GM21381 (cell line): ENCODE measurements around the gene CNTNAP2.

Experiments
- ATAC-seq: cut with Tn5 transposase; IDR thresholded peaks from one replicate; pipeline ENCODE4 v1.9.1; 2021; ENCODE audit warnings: mild to moderate bottlenecking, moderate library complexity; ENCODE audit not compliant: unreplicated experiment

CNTNAP2 gene

GRCh38 chr7:146285418-146285817, 168.8 kb downstream of the CNTNAP2 start:
- no peak for ATAC-seq

GRCh38 chr7:146290746-146291145, 174.1 kb downstream of the CNTNAP2 start:
- no peak for ATAC-seq

DNA sequence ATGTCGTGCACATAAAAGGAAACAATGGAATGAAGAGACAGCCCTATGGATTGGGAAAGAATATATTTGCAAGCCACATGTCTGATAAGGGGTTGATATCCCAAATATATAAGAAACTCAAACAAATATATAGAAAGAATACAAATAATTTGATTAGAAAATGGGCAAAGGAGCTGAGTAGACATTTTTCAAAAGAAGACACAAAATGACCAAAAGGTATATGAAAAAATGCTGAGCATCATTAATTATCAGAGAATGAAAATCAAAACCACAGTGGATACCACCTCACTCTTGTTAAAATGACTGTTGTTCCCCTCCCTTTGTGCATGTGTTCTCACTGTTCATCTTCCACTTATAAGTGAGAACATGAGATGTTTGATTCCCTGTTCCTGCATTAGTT, 175.3 kb downstream of the CNTNAP2 start:
- no peak for ATAC-seq

- ATAC-seq: no peak
Observed at GRCh38 chr7:146296028-146296427, 179.4 kb downstream of the CNTNAP2 start.

DNA sequence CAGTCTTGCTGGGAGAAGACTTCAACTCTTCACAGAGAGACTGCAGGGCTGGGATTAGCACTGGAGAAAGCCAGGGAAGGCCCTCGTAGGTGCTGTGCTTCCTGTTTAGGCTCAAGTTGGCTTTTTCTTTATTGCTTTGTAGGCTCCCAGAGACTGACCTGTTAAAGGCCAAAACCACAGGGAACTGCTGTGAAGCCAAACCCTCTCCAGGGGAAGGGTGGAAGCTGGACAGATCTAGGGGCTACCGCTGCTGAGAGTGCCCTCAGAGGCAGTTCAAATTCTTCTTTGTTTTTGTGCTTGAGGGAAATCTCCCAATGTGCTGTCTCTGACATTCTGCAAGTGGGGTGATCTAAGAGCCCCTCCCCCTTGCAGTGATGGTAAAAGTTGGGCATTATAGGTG, 198.4 kb downstream of the CNTNAP2 start:
- no peak for ATAC-seq

- ATAC-seq: no peak
Observed at GRCh38 chr7:146319629-146320028, 203.0 kb downstream of the CNTNAP2 start.

DNA sequence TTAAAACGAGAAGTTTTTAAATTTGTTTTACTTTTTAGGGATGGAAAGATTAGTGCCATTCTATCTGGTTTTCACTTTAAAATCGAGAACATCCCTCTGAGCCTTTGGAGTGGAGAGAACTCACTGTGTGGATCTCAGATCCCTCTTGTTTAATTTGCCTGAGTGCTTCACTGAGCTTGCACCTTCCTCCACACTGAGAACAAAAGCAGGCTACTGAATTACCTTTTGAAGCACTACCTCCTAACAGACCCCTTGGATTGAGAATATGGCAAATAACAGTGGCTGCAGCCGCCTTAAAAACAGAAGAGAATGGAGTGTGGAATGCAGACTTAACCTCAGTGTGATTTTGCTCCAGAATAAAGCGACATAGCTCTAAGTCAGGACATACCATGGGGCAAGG, 204.7 kb downstream of the CNTNAP2 start:
- ATAC-seq: no peak

- ATAC-seq: no peak
Observed at GRCh38 chr7:146331369-146331768, 214.8 kb downstream of the CNTNAP2 start.

GRCh38 chr7:146345251-146345650, 228.7 kb downstream of the CNTNAP2 start:
- ATAC-seq: no peak

- no peak for ATAC-seq
Observed at GRCh38 chr7:146346096-146346495, 229.5 kb downstream of the CNTNAP2 start.

GRCh38 chr7:146355216-146355615, 238.6 kb downstream of the CNTNAP2 start:
- ATAC-seq: no peak

- no peak for ATAC-seq
Observed at GRCh38 chr7:146359176-146359575, 242.6 kb downstream of the CNTNAP2 start.

- no peak for ATAC-seq
Observed at GRCh38 chr7:146366938-146367337, 250.3 kb downstream of the CNTNAP2 start.

GRCh38 chr7:146370171-146370570, 253.6 kb downstream of the CNTNAP2 start:
- no peak for ATAC-seq

- ATAC-seq: no peak
Observed at GRCh38 chr7:146375170-146375569, 258.6 kb downstream of the CNTNAP2 start.

DNA sequence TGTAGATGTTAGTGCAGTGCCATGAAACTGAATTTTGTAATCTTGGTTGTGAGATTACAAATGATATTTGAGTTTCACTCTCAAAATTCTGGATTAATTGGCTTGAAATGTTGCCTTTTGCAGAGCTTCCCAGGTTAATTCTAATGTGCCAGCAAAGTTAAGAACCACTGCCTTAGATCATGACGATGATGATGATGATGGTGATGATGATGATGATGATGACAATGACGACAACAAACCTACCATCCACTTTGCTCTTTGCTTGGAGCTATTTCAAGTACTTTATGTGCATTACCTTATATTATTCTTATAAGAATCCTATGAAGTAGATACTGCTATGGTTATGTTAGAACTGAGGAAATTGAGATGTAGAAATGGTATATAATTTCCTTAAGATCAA, 261.6 kb downstream of the CNTNAP2 start:
- no peak for ATAC-seq

GRCh38 chr7:146387140-146387539, 270.5 kb downstream of the CNTNAP2 start:
- ATAC-seq: no peak

DNA sequence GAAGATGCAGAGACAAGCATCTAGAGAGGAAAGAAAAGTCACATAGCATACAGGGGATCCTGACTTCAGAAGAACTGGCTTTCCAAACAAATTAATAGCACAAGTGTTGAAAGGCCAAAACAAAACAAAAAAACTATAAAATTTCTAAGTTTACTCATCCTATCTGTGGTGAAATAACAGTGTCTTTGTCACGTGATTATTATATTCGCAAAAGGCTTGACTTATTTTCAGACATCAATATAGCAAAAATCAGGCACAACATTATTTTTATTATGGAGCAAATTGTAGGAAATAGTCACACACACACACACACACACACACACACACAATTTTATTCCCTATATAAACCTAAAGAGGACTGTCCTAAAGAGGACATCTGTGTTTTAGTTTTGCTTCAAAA, 272.3 kb downstream of the CNTNAP2 start:
- no peak for ATAC-seq

DNA sequence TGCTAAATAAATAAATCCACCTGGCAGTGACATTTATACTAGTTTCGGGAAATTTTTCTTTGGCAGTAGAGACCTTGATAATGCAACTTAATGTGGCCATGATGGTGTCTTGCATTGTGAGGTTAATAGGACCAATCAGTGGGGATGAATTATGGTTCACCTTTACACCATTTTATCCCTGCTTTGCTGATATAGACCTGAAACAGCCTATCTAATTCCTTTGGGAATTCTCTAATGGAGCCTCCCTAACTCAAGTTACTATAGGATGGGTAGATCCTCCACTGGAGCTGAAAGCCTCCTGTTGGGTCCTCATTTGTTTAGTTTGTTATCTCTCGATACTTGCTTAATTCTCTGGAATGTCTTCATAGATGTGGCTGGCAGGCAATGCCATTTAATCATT, 276.7 kb downstream of the CNTNAP2 start:
- ATAC-seq: no peak

DNA sequence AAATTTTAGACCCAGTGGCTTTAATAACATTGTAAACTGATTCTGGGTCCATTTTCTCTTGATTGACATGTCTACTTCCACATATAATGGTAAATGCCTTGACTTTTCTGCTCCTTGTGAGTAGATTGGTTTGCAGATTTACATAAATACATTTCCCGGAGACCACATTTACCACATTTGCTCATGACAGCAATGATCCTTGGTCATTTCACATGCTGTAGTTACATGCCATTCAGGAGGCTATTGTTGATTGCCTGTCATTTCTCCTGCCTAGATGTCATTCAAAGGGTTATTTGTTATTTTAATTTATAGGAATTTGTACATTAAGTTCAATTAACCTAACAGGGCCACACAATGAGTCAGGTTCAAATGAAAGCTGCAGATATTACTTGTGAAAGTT, 280.5 kb downstream of the CNTNAP2 start:
- ATAC-seq: no peak

GRCh38 chr7:146401939-146402338, 285.3 kb downstream of the CNTNAP2 start:
- no peak for ATAC-seq

DNA sequence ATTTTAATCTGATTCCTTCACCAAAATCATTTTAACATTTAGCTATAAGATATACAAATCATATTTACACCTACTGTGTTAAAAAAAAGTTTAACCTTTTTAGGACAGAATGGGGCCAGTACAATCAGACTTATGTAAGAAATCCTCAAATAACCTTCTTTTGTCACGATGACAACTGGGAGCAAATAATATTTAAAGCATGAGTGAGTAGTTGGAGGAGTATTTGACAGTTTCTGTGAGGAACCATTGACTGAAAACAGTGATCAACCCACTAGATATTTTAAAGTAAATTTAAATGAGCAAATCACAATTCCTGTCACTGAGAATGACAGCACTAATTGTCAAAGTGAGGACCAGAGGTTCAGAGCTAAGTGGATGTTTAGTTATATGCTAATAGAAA, 289.1 kb downstream of the CNTNAP2 start:
- no peak for ATAC-seq

- no peak for ATAC-seq
Observed at GRCh38 chr7:146411975-146412374, 295.4 kb downstream of the CNTNAP2 start.

GRCh38 chr7:146412781-146413180, 296.2 kb downstream of the CNTNAP2 start:
- no peak for ATAC-seq
